Neutrophil (primary cell): ENCODE data around the gene KLK5.

Experiments used
- H3K27ac ChIP-seq: fragments of 200-600 bp; sonication (generic); 2 replicates; pipeline ENCODE4 v1.5.1; 2016; ENCODE audit warnings: mild to moderate bottlenecking, moderate library complexity
- H3K27me3 ChIP-seq: fragments of 200-600 bp; sonication (generic); 2 replicates; pipeline ENCODE4 v1.6.0; 2016; ENCODE audit warnings: mild to moderate bottlenecking
- H3K36me3 ChIP-seq: fragments of 200-600 bp; sonication (generic); 2 replicates; pipeline ENCODE4 v1.5.1; 2017
- H3K4me1 ChIP-seq, 2 experiments: fragments of 200-600 bp in 1 of 2; sonication (generic) in 1 of 2; 1 replicate in 1 of 2; 2 replicates in 1 of 2; pipeline versions ENCODE4 v1.5.1 to v1.6.1; 2013 to 2016; ENCODE audit warnings: low read depth in 1 of 2, low read length in 1 of 2, mild to moderate bottlenecking in 1 of 2, moderate library complexity in 1 of 2; ENCODE audit not compliant: control insufficient read depth in 1 of 2, insufficient read depth in 1 of 2
- H3K4me3 ChIP-seq, 2 experiments: fragments of 200-600 bp in 1 of 2; sonication (generic) in 1 of 2; 1 replicate in 1 of 2; 2 replicates in 1 of 2; pipeline ENCODE4 v1.5.1; 2013 to 2016; ENCODE audit warnings: low read depth in 1 of 2, low read length in 1 of 2, mild to moderate bottlenecking in 1 of 2, moderate library complexity in 1 of 2
- H3K9me3 ChIP-seq: fragments of 200-600 bp; sonication (generic); 2 replicates; pipeline ENCODE4 v1.5.1; 2016
- CTCF ChIP-seq: fragments of 200-600 bp; sonication (generic); IDR thresholded peaks from 2 replicates; pipeline ENCODE4 v1.5.1; 2016; ENCODE audit warnings: antibody characterized with exemption

The KLK5 gene

GRCh38 chr19:50921426-50922316 is 31.2 kb downstream of the KLK5 start:
- Histone ChIP-seq H3K4me1 (no peaks in the 10 kb centered on the region), H3K27me3 (peaks cover 50% of the 10 kb centered on the region), H3K27ac (no peak overlapping the region), H3K36me3 (no peaks in the 10 kb centered on the region), H3K9me3 (no peaks in the 10 kb centered on the region), H3K4me3 (no peak overlapping the region)
- no peak for TF ChIP-seq CTCF

- Histone ChIP-seq H3K9me3 (no peaks in the 10 kb centered on the region), H3K36me3 (no peaks in the 10 kb centered on the region), H3K27me3 (peaks cover 60% of the 10 kb centered on the region), H3K4me3 (no peak overlapping the region), H3K27ac (no peak overlapping the region), H3K4me1 (no peaks in the 10 kb centered on the region)
- TF ChIP-seq CTCF, result no peak
These were observed 36.8 kb downstream of the KLK5 start for GRCh38 chr19:50916069-50916468.

GRCh38 chr19:50912727-50913716 is 39.8 kb downstream of the KLK5 start:
- no peak for TF ChIP-seq CTCF
- no peaks in the 10 kb centered on the region for H3K36me3 ChIP-seq
- H3K4me1 ChIP-seq, result no peaks in the 10 kb centered on the region
- H3K27ac ChIP-seq, result no peak overlapping the region
- H3K27me3 ChIP-seq, result peaks cover 76% of the 10 kb centered on the region
- no peak overlapping the region for H3K4me3 ChIP-seq
- no peaks in the 10 kb centered on the region for H3K9me3 ChIP-seq

- Histone ChIP-seq H3K27ac (no peak overlapping the region), H3K27me3 (peaks cover 81% of the 10 kb centered on the region), H3K4me3 (no peak overlapping the region), H3K4me1 (no peaks in the 10 kb centered on the region), H3K36me3 (no peaks in the 10 kb centered on the region), H3K9me3 (no peaks in the 10 kb centered on the region)
- no peak for TF ChIP-seq CTCF
These were observed 40.7 kb downstream of the KLK5 start for GRCh38 chr19:50912102-50912599.

GRCh38 chr19:50911206-50912101 is 41.4 kb downstream of the KLK5 start, which contains the start of gene KLK4:
TSS of gene KLK4 (minus strand) at chr19:50911395. CDS start at chr19:50910738, 657 bp downstream.
- no peaks in the 10 kb centered on the region for H3K9me3 ChIP-seq
- H3K27me3 ChIP-seq, result peaks cover 82% of the 10 kb centered on the region
- no peaks in the 10 kb centered on the region for H3K36me3 ChIP-seq
- H3K4me1 ChIP-seq, result no peaks in the 10 kb centered on the region
- no peak for TF ChIP-seq CTCF
- no peak within 1 kb of the TSS for H3K27ac ChIP-seq
- H3K4me3 ChIP-seq, result no peak within 1 kb of the TSS
